Naive thymus-derived CD4-positive, alpha-beta T cell (primary cell): Measurements from ENCODE around the gene PHF12. TPM values are rescaled to one million over a fixed set of nuclear protein-coding genes. Genes with fewer than 3 reads are reported as not detected.

Source experiments
- ATAC-seq: fragments of 150-1000 bp; cut with Tn5 transposase; 2 replicates; pipeline ENCODE4 v1.10.0; 2021; ENCODE audit warnings: mild to moderate bottlenecking, moderate library complexity
- CTCF ChIA-PET: fragments of 350-600 bp; sonication (Branson Sonifier 250); formaldehyde crosslinking; loops from one replicate; lab custom pipeline; 2021; ENCODE audit warnings: antibody characterized with exemption; lab: Charles Lee
- POLR2A ChIA-PET: fragments of 350-600 bp; sonication (Branson Sonifier 250); formaldehyde crosslinking; loops from one replicate; lab custom pipeline; 2021; ENCODE audit warnings: antibody characterized with exemption, inconsistent platforms; lab: Charles Lee
- DNase-seq, 9 donors: peaks; one replicate each; pipeline versions ENCODE4 v3.0.0 to v3.0.0-alpha.2; 2020 to 2022; ENCODE audit warnings: mixed read lengths in 1 of 9
- H3K27ac ChIP-seq: one replicate; pipeline ENCODE4 v1.7.0; 2013; ENCODE audit warnings: mild to moderate bottlenecking, low read depth, low read length, moderate library complexity
- H3K27me3 ChIP-seq, 2 donors: one replicate each; pipeline ENCODE4 v1.7.0; 2013; ENCODE audit warnings: low read length in 2 of 2, mild to moderate bottlenecking in 2 of 2, moderate library complexity in 2 of 2; ENCODE audit not compliant: control insufficient read depth in 2 of 2, insufficient read depth in 2 of 2
- H3K36me3 ChIP-seq, 3 experiments: 1 replicate in 2 of 3; 2 replicates in 1 of 3; pipeline ENCODE4 v1.7.0; 2013; ENCODE audit warnings: low read length in 3 of 3, mild to moderate bottlenecking in 3 of 3, moderate library complexity in 1 of 3; ENCODE audit not compliant: insufficient read depth in 3 of 3, control insufficient read depth in 2 of 3
- H3K4me1 ChIP-seq, 2 donors: one replicate each; pipeline ENCODE4 v1.7.0; 2013; ENCODE audit warnings: low read length in 2 of 2, mild to moderate bottlenecking in 2 of 2, moderate library complexity in 1 of 2; ENCODE audit not compliant: control insufficient read depth in 2 of 2, insufficient read depth in 2 of 2
- H3K4me3 ChIP-seq: 2 replicates; pipeline ENCODE4 v1.7.0; 2013; ENCODE audit warnings: mild to moderate bottlenecking, low read length
- H3K9me3 ChIP-seq, 3 experiments: 1 replicate in 2 of 3; 2 replicates in 1 of 3; pipeline ENCODE4 v1.7.0; 2013; ENCODE audit warnings: low read length in 3 of 3; ENCODE audit not compliant: control insufficient read depth in 2 of 3
- H3K27ac Mint-ChIP-seq, 9 donors: one replicate each; pipeline ENCODE4 v1.8.0; 2020 to 2022; ENCODE audit warnings: mixed read lengths in 9 of 9, mild to moderate bottlenecking in 8 of 9, moderate library complexity in 5 of 9, inconsistent platforms in 2 of 9
- H3K27me3 Mint-ChIP-seq, 5 donors: one replicate each; pipeline ENCODE4 v1.8.0; 2021 to 2022; ENCODE audit warnings: mixed read lengths in 5 of 5, mild to moderate bottlenecking in 1 of 5
- H3K36me3 Mint-ChIP-seq, 5 donors: one replicate each; pipeline ENCODE4 v1.8.0; 2020 to 2022; ENCODE audit warnings: mixed read lengths in 5 of 5, mild to moderate bottlenecking in 3 of 5, inconsistent platforms in 1 of 5
- H3K4me1 Mint-ChIP-seq, 7 donors: one replicate each; pipeline ENCODE4 v1.8.0; 2020 to 2022; ENCODE audit warnings: mixed read lengths in 7 of 7, mild to moderate bottlenecking in 3 of 7, inconsistent platforms in 1 of 7
- H3K4me3 Mint-ChIP-seq, 10 donors: one replicate each; pipeline ENCODE4 v1.8.0; 2020 to 2022; ENCODE audit warnings: mild to moderate bottlenecking in 10 of 10, mixed read lengths in 10 of 10, moderate library complexity in 6 of 10, inconsistent platforms in 2 of 10
- H3K9me3 Mint-ChIP-seq, 11 donors: one replicate each; pipeline ENCODE4 v1.8.0; 2020 to 2022; ENCODE audit warnings: mixed read lengths in 11 of 11, mild to moderate bottlenecking in 4 of 11, inconsistent platforms in 1 of 11, moderate library complexity in 1 of 11
- intact Hi-C, 2 donors: fragments of 100-400 bp; cut with micrococcal nuclease; formaldehyde crosslinking; loops; one replicate each; pipeline ENCODE4 v1.15.1; 2023
- polyA plus RNA-seq, 2 donors: library from polyadenylated mRNA; unstranded; fragments of 300-500 nt; fragmentation: Illumina TruSeq; gene quantifications; one replicate each; pipeline ENCODE4 v1.2.3, GENCODE V29; 2021
- total RNA-seq, 6 experiments: library from RNA in 5 of 6; stranded (reverse) in 5 of 6; gene quantifications; 1 replicate in 5 of 6; 2 replicates in 1 of 6; pipeline ENCODE4 v1.2.3 and lab custom pipeline; 2021 to 2026

The PHF12 gene
- total and polyA plus RNA-seq, 7 experiments from 2014 or later = 6.2 to 162 (median 129) TPM

- ATAC-seq (no peak), DNase-seq (no peak)
- peak overlapping the region; percentile 88 to 98 (median 96) for H3K27ac Mint-ChIP-seq
- ChIA-PET POLR2A (interaction anchor here (0.5 to 12.3 kb wide), 30 partner anchors 14 to 719 kb away, joined by 3 to 183 read pairs (median 6); partner anchors contain the start of genes ALDOC, BLTP2, DHRS13 and ERAL1), CTCF (interaction anchor here (0.8 to 5.2 kb wide), 6 partner anchors 15 to 231 kb away, joined by 3 to 36 read pairs (median 6); partner anchors contain the start of genes NEK8 and RPL23A)
- Histone ChIP-seq H3K27ac (peak overlapping the region; percentile 89), H3K27me3 (no peaks in the 10 kb centered on the region), H3K4me1 (peaks cover 30 to 40% of the 10 kb centered on the region in 2 donors), H3K9me3 (no peaks in the 10 kb centered on the region), H3K4me3 (peak overlapping the region; percentile 85), H3K36me3 (peaks cover 0 to 23% (median 0%) of the 10 kb centered on the region in 3 experiments)
- H3K4me1 Mint-ChIP-seq = peaks cover 22 to 33% (median 27%) of the 10 kb centered on the region in 7 donors
- H3K36me3 Mint-ChIP-seq = peaks cover 0 to 17% (median 3%) of the 10 kb centered on the region in 5 donors
- H3K9me3 Mint-ChIP-seq = no peaks in the 10 kb centered on the region
- peak overlapping the region in 9 of 10 donors; percentile 94 to 97 (median 96) for H3K4me3 Mint-ChIP-seq
- intact Hi-C loops = loop anchor here (1.0 to 5.0 kb wide), 9 partner anchors 25 to 909 kb away; partner anchors contain the start of genes ABHD15 (in 2 of the 2), DHRS13 (in 2 of the 2), TP53I13 (in 2 of the 2) and ALDOC (in 1 of the 2)
- H3K27me3 Mint-ChIP-seq = peaks cover 0 to 4% (median 0%) of the 10 kb centered on the region in 5 donors
Observed at GRCh38 chr17:28950752-28951427, 428 bp downstream of the PHF12 start.

- Mint-ChIP-seq H3K4me1 (peaks cover 29 to 40% (median 34%) of the 10 kb centered on the region in 7 donors), H3K27ac (peak overlapping the region; percentile 88 to 98 (median 96)), H3K9me3 (no peaks in the 10 kb centered on the region), H3K27me3 (peaks cover 0 to 4% (median 0%) of the 10 kb centered on the region in 5 donors), H3K36me3 (peaks cover 0 to 21% (median 3%) of the 10 kb centered on the region in 5 donors), H3K4me3 (peak overlapping the region in 9 of 10 donors; percentile 94 to 97 (median 96))
- ATAC-seq = no peak
- H3K36me3 ChIP-seq = peaks cover 0 to 25% (median 0%) of the 10 kb centered on the region in 3 experiments
- peak overlapping the region; percentile 89 for H3K27ac ChIP-seq
- H3K9me3 ChIP-seq = no peaks in the 10 kb centered on the region
- peaks cover 34 to 47% of the 10 kb centered on the region in 2 donors for H3K4me1 ChIP-seq
- intact Hi-C loops = loop anchor here (5.0 kb wide), 5 partner anchors 33 to 908 kb away; partner anchors contain the start of genes ABHD15 (in 2 of the 2), TP53I13 (in 2 of the 2), BLTP2 (in 1 of the 2) and NLK (in 1 of the 2)
- DNase-seq = peak; percentile 40 to 79 (median 60)
- ChIA-PET CTCF (interaction anchor here (0.6 to 5.2 kb wide), 10 partner anchors 21 to 303 kb away, joined by 3 to 36 read pairs (median 4); partner anchors contain the start of genes NEK8, RPL23A and TLCD1), POLR2A (interaction anchor here (0.6 to 12.3 kb wide), 20 partner anchors 8 to 615 kb away, joined by 3 to 183 read pairs (median 10); partner anchors contain the start of genes BLTP2, DHRS13, FLOT2 and IFT20)
- peak overlapping the region; percentile 85 for H3K4me3 ChIP-seq
- H3K27me3 ChIP-seq = no peaks in the 10 kb centered on the region
Observed at GRCh38 chr17:28950017-28950751, 1.1 kb downstream of the PHF12 start.

- intact Hi-C loops = loop anchor here (1.0 to 5.0 kb wide), 6 partner anchors 23 to 907 kb away; partner anchors contain the start of genes ABHD15 (in 2 of the 2), TP53I13 (in 2 of the 2), BLTP2 (in 1 of the 2) and NLK (in 1 of the 2)
- DNase-seq = peak; percentile 58 to 76 (median 60)
- H3K36me3 ChIP-seq = peaks cover 0 to 30% (median under 1%) of the 10 kb centered on the region in 3 experiments
- peaks cover 34 to 47% (median 42%) of the 10 kb centered on the region in 7 donors for H3K4me1 Mint-ChIP-seq
- no peak for ATAC-seq
- CTCF ChIA-PET = interaction anchor here (0.6 to 5.2 kb wide), 10 partner anchors 20 to 302 kb away, joined by 3 to 36 read pairs (median 4); partner anchors contain the start of genes NEK8, RPL23A and TLCD1
- peaks cover 0 to 23% (median 4%) of the 10 kb centered on the region in 5 donors for H3K36me3 Mint-ChIP-seq
- no peaks in the 10 kb centered on the region for H3K9me3 ChIP-seq
- POLR2A ChIA-PET = interaction anchor here (0.6 to 12.3 kb wide), 21 partner anchors 9 to 616 kb away, joined by 3 to 183 read pairs (median 7); partner anchors contain the start of genes DHRS13, FLOT2, NEK8 and PROCA1
- H3K27me3 Mint-ChIP-seq = peaks cover 0 to 4% (median 0%) of the 10 kb centered on the region in 5 donors
- peak overlapping the region; percentile 88 to 98 (median 96) for H3K27ac Mint-ChIP-seq
- peak overlapping the region; percentile 85 for H3K4me3 ChIP-seq
- H3K4me1 ChIP-seq = peaks cover 39 to 53% of the 10 kb centered on the region in 2 donors
- H3K27me3 ChIP-seq = no peaks in the 10 kb centered on the region
- H3K4me3 Mint-ChIP-seq = peak overlapping the region in 9 of 10 donors; percentile 94 to 97 (median 96)
- no peaks in the 10 kb centered on the region for H3K9me3 Mint-ChIP-seq
- H3K27ac ChIP-seq = peak overlapping the region; percentile 89
Observed at GRCh38 chr17:28949185-28950016, 1.9 kb downstream of the PHF12 start.

- no peaks in the 10 kb centered on the region for H3K27me3 ChIP-seq
- no peak for ATAC-seq
- ChIA-PET POLR2A (interaction anchor here (0.7 to 12.3 kb wide), 13 partner anchors 9 to 254 kb away, joined by 3 to 183 read pairs (median 12); partner anchors contain the start of genes DHRS13, FLOT2, NEK8 and PROCA1), CTCF (interaction anchor here (1.0 to 5.2 kb wide), 2 partner anchors 185 to 222 kb away, joined by 4 to 36 read pairs; partner anchors contain the start of gene TLCD1)
- H3K27ac ChIP-seq = peak overlapping the region; percentile 89
- peak overlapping the region; percentile 85 for H3K4me3 ChIP-seq
- peaks cover 38 to 53% (median 45%) of the 10 kb centered on the region in 7 donors for H3K4me1 Mint-ChIP-seq
- H3K36me3 Mint-ChIP-seq = peaks cover 0 to 26% (median 6%) of the 10 kb centered on the region in 5 donors
- peaks cover 0 to 30% (median 6%) of the 10 kb centered on the region in 3 experiments for H3K36me3 ChIP-seq
- peak overlapping the region; percentile 88 to 98 (median 96) for H3K27ac Mint-ChIP-seq
- no peaks in the 10 kb centered on the region for H3K9me3 Mint-ChIP-seq
- no peak for DNase-seq
- intact Hi-C loops = loop anchor here (1.0 kb wide), 2 partner anchors 9 to 23 kb away; no protein-coding TSS in a partner anchor
- H3K4me1 ChIP-seq = peaks cover 39 to 56% of the 10 kb centered on the region in 2 donors
- H3K9me3 ChIP-seq = no peaks in the 10 kb centered on the region
- peaks cover 0 to 4% (median 0%) of the 10 kb centered on the region in 5 donors for H3K27me3 Mint-ChIP-seq
- H3K4me3 Mint-ChIP-seq = peak overlapping the region in 9 of 10 donors; percentile 94 to 97 (median 96)
Observed at GRCh38 chr17:28948873-28949184, 2.5 kb downstream of the PHF12 start.

GRCh38 chr17:28948342-28948741 lies 3.0 kb downstream of the PHF12 start:
- Histone ChIP-seq H3K27me3 (no peaks in the 10 kb centered on the region), H3K36me3 (peaks cover 0 to 33% (median 11%) of the 10 kb centered on the region in 3 experiments), H3K4me1 (peaks cover 37 to 54% of the 10 kb centered on the region in 2 donors), H3K9me3 (no peaks in the 10 kb centered on the region), H3K4me3 (peak overlapping the region; percentile 85), H3K27ac (peak overlapping the region; percentile 89)
- ATAC-seq = no peak
- intact Hi-C loops = loop anchor here in 1 of 2 donors (1.0 kb wide), 1 partner anchor 8 kb away; no protein-coding TSS in a partner anchor
- peak overlapping the region; percentile 88 to 98 (median 96) for H3K27ac Mint-ChIP-seq
- no peak for DNase-seq
- peaks cover 0 to 26% (median 6%) of the 10 kb centered on the region in 5 donors for H3K36me3 Mint-ChIP-seq
- peak overlapping the region in 9 of 10 donors; percentile 94 to 97 (median 96) for H3K4me3 Mint-ChIP-seq
- H3K27me3 Mint-ChIP-seq = peaks cover 0 to 4% (median 0%) of the 10 kb centered on the region in 5 donors
- POLR2A ChIA-PET = interaction anchor here (0.7 to 12.3 kb wide), 9 partner anchors 11 to 377 kb away, joined by 3 to 183 read pairs (median 12); partner anchors contain the start of genes DHRS13, FLOT2, PIGS and PROCA1
- H3K4me1 Mint-ChIP-seq = peaks cover 38 to 58% (median 50%) of the 10 kb centered on the region in 7 donors
- CTCF ChIA-PET = interaction anchor here (0.7 to 1.3 kb wide), 4 partner anchors 13 to 222 kb away, joined by 3 to 8 read pairs (median 3); partner anchors contain the start of gene TLCD1
- H3K9me3 Mint-ChIP-seq = no peaks in the 10 kb centered on the region
